ENCODE data around the gene EFHC1.

The EFHC1 gene

DNA sequence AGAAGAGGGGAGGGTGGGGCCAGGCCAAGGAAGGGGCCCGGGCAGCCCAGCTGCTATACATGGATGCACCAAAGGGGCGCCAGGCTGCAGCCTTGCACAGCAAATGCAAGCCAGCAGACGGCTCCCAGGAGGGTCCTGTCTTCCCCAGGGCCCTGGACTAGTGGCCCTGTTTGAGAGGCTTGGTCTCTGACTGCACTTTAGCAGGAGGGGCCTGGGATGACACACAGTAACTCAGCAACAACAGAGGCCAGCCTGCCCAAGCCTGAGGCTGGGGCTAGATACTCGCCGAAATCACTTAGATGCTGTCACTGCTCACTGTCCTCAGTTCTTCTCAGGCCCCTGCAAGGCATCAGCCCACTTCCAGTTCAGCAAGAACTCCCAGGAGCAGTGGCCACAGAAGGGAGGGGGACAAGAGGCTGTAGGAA is 83.2 kb downstream of the EFHC1 start:
- no peak for DNase-seq (ENCODE audit: low read depth)

DNA sequence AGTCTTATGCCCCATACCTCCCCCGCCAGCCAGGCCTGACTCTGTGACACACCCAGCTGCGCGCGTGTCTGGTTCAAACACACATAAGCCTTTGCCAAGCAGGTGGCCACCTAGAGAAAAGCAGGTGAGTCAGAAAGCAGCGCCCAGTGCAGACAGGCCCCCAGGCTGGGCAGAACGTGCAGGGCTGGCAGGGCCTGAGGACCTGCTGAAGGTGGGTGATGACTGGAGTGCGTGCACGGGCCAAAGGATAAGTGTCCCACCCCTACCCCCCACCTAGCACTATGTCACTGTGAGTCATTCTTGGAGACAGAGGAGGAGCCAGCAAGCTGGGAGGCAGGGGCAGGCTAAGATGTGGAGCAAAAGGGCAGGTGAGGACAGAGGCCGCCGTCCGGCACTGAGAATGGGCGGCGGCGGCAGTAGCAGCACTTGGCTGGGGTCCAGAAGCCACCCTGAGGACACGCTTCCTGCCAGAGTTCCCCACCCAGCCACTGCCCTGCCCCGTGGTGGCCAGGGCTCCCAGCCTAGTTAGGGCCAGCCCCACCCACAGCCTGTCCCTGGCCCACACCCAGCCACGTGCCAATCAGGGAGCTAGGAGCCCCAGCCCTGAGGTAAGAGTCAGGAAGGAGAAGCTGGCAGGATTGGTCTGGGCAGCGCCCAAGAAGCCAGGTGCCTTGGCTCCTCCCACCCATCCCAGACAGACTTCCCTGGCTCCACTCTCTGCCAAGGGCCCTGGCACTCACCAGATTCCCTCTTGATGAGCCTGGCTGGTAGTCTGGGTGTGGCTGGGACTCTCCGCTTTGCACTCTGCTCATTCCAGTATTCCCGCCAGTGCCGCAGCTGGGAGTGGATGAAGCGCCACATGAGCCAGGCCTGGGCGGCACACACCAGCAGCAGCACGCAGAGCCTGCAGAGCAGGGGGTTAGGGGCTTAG is 84.0 kb downstream of the EFHC1 start:
- DNase-seq (ENCODE audit: low read depth), result no peak

DNA sequence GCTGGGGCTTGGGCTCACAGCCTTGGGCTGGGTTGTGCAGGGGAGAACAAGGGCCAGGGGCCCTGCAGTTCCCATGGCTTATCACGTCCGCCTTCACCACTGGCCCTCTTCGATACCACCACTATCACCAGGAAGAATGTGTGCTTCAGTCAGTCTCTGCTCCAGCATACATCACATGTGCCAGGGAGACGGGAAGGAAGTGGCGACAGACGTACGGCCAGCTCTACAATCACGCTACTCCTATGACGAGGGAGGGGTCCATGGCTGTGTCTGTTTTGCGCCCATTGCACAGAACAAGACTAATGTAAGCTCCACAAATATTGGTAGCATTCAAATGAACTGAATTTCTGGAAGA is 84.6 kb downstream of the EFHC1 start:
- DNase-seq (ENCODE audit: low read depth), result no peak

DNA sequence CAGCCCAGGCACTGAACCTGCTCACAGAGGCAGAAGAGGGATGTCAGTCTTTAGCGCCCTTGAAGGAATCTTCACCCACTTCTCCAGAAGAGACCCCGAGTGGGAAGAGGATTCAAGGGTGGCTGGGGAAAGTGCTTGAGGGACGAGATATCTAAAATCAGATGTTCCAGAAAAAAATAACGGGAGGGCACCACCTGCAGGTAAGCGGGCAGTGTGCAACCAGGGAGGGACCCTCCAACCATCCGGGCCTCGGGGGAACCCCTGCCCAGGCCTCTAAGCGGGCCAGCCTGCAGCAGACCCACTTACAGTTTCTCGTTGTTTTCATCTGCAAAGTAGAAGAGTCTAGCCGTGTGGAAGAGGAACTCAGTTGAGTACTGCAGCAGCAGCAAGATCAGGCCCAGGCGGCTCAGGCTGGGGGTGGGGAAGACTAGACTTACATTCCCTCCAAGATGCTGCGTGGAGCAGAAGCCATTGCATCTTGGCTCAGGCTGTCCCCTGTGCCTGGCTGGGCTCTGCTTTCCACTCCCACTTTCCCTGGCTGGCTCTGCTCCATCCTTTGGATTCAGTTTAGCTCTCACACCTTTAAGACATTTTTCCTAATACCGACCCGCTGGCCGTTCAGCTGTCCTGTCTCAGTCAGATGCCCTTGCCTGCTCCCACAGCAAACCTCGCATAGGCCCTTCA is 85.7 kb downstream of the EFHC1 start:
- DNase-seq (ENCODE audit: low read depth), result no peak

DNA sequence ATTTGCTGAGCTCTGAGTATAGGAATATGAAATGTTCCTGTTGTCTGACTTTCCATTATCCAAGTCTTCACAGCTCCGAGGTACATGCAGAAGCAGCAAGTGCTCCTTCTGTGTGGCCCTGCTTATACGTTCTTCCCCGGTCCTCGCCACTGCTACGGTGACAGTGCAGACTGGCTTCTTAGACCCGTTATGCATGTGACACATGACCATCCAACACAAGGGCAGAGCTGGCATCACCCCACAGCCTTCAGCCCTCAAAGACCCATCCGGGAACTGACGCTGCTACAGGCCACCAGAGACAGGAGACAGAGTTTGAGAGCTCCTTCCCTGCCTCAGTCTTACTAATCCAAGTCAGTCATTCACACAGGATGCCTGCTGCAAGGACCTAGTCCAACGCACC is 86.3 kb downstream of the EFHC1 start:
- no peak for DNase-seq (ENCODE audit: low read depth)

DNA sequence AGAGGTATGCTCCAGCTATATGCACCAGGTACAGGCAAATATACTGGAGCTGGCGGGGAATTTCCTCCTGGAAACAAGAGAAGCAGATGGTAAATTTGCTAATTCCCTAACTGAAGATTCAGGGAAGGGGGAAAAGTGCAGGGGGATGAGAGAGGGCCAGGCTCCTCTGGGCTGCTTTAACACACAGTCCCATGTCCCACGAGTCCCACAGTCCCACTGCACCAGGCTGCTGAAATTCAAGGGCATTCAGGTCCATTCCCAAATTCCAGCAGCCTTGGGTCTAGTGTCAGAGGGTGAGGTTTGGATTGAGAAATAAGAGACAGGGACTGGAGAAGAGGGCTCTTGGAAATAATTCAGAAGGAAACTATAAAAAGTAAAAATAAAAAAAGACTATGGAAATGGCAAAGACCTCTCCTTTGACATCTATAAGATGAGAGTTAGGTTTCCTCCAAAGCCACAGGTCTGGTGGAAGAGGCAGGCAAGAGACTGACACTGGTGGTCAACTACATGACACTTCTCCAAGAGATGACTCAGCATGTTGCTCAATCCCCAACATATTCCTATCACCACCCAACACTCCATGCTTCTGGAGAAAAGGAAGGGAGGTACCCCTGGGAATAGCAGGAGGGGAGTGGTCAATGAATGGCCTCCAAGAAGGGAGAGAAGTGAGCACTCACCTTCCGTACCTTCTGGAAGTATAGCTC is 87.6 kb downstream of the EFHC1 start:
- DNase-seq (ENCODE audit: low read depth), result no peak

DNA sequence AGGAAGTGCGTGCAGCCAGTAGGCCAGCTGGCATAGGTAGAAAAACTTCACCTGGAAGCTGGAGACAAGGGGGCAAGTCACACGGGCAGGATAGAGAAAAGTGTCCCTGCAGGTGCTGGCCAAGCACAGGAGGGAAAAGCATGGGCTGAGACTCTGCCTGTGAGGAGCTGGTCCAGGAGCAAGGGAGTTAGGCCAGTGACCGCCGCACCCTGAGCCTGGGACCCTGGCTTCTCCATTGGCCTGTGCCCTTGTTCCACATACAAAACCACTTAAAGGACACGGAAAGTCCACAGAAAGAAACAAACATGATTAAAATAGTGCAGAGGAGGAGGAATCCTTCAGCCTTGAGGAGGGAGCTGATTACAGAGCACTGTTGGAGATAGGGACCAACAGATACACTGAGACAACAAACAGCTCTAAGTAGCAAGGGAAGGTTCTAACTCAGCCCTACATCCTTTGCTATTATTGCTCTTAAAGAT is 88.2 kb downstream of the EFHC1 start:
- DNase-seq (ENCODE audit: low read depth), result no peak

DNA sequence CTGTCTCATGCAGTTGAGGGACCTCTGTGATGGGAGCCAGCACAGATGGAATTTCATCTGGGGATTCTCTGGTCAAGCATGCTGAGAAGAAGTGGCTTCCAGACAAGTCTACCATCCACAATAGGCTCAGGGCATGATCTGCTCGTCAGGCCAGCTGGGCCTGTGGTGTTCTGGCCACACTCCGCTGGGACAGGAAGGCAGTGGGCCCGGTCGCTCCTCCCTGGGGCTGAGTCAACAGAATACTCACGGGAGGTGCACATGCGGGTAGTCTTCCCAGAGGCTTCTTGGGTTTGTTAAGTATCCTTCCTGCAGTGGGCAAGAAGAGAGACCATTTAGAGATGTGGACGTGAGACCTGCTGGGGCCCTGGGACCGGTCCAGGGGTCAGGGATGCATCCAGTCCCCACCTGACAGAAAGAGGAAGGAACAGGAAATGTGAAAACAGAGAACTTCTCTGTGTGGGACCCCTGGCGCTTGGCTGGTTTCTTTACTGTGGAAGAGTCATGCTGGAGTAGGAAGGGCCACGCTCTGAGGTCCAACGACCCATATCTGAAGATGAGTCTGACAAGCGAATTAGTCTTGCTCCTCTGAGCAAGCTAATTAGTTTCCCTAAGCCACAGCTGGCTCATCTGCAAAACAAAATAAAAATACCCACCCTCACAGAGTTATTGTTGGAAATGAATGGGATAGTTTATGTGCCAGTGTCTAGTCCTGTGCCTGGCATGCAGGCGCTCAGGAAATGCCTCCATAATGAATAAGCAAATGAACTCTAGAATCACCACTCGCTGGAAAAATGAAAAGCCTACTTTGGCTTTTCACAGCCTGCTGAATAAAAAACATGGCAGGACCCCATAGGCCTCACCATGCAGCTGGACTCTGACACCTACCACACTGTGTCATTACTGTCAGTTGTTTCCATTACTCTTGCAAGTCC is 89.4 kb downstream of the EFHC1 start:
- DNase-seq (ENCODE audit: low read depth), result no peak

DNA sequence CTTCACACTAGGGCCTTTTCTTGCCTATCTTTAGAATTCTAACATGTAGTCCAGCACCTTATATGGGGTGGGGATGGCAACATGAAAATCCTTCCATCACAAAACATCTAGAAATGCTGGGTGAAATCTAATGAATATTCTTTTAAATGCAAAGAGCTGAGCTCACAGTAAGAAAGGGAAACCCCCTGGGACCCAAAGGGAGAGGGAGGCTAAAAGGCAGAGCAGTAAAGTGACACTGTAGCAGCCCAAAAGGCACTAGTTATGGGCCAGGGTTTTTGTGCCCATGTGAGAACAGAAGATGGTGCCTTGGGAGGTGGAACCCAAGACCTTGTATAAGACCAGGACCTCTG is 90.0 kb downstream of the EFHC1 start:
- no peak for DNase-seq (ENCODE audit: low read depth)

DNA sequence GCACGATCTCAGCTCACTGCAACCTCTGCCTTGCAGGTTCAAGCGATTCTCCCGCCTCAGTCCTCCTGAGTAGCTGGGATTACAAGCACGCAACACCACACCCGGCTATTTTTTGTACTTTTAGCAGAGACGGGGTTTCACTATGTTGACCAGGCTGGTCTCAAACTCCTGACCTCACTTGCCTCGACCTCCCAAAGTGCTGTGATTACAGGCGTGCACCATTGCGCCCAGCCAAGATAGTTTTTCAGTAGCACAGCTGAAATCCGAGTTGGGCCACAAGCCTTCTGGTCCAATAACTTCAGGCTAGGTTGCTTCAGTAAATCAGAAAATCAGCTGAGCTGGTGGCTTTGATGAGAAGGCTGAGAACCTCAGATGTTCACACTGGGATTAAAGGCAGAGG is 91.0 kb downstream of the EFHC1 start:
- no peak for DNase-seq (ENCODE audit: low read depth)

DNA sequence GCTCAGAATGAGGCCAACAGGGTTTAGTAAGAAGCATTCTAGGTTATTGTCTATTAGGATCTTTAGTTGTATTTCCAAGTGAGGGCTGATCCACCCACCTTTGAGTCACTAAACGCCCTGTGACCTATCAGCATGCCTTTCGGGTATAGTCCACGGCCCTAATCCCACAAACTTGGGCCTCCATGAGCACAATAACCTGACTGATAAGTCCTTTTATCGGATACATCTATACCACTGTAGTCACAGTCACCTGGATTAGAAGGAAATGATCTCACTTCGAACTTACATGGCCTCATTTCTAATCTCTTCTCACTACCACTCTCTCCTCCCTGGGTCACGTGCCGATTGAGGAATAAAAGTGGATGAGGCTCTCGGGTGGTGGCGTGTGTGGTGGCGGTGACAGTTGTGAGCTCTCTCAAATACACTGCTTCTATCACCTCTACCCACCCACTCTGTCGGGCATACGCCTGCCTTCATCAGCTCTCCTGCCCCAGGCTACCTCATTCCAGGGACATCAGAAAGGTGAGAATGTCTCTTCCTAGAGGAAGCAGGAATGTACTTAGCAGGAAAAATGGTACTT is 91.5 kb downstream of the EFHC1 start:
- DNase-seq (ENCODE audit: low read depth), result no peak

DNA sequence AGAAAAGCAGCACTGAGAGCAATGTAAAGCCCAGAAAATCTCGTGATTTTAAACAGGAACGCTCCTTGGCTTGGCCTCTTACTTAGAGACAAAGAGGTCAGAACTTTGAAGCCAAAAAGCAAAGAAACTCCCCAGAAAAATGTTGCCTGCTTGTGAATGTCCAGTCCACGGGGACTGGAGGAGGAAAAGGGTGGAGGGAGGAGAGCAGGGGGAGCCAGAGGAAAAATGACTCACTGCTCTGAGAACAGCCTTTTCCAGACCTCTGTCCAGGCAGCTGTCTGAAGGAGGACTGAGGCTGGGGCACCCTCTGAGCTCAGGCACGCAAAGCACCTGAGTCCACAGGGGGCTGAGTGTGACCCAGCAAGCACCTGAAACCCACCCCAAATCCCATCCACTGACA is 92.1 kb downstream of the EFHC1 start:
- no peak for DNase-seq (ENCODE audit: low read depth)

DNA sequence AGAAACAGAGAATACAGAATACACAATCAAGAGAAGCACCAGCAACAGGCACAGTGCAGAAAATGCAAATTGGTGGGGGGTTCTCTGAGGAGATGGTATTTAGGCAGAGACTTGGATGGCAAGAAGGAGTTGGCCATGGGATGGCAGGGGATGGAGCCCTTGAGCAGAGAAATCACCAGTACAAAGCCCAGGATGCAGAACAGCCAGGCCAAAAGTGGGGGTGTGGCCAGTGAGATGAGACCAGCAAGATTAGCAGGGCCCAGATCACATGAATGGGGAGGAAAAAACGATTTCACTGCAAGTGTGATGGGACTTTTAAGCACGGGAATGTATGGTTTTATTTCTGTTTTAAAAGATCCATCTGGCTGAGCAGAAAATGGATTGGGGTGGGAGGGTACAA is 93.3 kb downstream of the EFHC1 start:
- DNase-seq (ENCODE audit: low read depth), result no peak

DNA sequence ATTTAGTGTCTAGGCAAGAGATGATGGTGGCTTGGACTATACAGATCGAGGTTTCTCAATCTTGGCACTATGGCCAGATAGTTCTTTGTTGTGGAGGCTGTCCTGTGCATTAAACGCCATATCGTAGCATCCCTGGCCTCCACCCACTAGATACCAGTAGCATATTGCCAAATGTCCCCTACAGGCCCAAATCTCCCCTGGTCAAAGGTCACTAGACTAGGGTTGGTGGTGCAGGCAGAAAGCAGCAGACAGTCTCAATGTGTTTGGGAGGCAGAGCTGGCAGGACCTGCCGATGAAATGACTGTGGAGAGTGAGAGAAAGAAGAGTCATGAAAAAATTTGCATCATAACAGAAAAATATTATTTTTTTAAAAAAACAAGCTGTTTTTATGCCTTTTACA is 93.8 kb downstream of the EFHC1 start:
- DNase-seq (ENCODE audit: low read depth), result no peak

DNA sequence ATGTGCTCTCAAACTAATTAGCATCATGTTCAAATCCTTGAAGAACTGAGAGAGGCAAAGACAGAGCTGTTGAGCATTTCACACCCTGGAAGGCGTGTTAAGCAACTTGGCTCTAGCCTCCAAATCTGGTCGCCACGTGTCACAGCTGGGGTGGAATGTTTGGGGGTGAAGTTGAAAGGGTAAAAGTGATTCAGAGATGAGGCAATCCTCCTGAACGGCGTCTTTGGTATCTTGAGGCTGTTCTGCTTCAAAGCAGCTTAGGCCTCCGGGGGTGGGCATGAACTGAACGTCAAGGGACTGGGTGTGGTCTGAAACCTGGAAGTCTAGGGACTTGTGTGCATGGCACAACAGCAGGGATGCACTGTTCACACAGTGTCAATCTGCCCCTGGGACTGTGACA is 94.4 kb downstream of the EFHC1 start:
- no peak for DNase-seq (ENCODE audit: low read depth)

DNA sequence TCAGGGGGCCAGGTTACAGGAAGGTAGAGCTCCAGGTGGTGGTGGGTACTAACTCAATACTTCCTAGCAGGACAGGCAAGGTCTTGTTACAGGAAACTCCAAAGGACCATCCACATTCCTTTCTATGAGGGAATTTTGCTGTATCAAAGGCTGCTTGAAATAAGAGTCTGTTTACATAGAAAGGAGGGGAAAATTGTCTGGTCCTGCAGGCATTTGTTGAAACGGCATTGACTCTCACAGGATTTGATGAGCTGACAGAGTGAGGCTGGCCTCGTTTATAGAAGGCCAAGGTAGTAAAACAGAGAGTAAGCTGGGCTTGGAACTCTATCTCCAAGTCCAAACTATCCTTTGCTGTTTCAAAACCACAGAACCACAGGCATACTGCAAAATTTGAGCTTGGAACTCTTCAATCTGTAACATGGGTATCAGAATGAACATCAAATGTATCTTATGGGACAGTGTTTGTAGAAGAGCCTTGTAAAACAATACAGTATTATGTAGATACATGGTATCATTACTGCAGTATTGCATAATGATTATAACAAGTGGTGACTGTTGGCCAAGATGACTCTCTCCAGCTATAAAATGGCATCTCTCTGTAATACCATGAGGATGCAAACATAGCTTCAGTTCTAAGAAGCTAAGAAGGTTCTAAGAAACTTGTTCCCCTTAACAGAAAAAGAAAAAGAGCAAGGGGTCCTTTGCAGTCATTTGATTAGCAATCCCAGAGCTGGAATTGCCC is 95.2 kb downstream of the EFHC1 start:
- DNase-seq (ENCODE audit: low read depth), result no peak

DNA sequence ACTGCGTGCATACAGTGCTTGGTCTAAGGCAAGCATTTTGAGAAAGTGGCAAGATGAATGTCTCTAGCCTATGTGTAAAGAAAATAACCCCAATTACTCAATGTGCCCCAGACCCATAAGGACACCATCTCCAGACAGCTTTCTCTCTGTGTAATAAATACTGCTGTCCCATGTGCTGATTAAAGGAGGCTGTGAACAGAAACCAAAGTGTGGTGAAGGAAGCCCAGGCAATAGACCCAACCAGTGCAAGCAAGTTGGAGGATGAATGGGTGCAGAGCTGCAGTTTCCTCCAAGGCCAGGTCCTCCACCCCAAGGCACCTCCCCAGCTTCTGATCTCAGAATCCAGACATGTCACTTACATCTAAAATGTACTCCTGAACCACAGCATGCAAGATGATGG is 96.1 kb downstream of the EFHC1 start:
- no peak for DNase-seq (ENCODE audit: low read depth)

DNA sequence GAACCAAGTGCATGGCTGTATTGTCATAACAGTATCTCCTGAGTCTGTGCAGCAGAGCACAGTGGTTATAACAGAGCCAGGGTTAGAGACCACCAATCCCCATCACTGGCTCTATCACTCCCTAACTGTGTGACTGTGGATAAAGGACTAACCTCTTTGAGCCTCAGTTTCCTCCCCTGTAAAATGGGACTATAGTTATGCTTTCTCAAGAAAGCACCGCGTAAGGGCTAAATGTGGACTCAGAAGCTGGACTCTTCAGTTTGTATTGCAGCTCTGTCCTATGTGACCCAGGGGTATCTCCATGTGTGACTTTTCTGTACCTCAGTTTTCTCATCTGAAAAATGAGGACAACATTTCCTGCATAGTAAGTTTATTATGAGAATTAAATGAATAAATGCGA is 96.8 kb downstream of the EFHC1 start:
- DNase-seq (ENCODE audit: low read depth), result no peak

DNA sequence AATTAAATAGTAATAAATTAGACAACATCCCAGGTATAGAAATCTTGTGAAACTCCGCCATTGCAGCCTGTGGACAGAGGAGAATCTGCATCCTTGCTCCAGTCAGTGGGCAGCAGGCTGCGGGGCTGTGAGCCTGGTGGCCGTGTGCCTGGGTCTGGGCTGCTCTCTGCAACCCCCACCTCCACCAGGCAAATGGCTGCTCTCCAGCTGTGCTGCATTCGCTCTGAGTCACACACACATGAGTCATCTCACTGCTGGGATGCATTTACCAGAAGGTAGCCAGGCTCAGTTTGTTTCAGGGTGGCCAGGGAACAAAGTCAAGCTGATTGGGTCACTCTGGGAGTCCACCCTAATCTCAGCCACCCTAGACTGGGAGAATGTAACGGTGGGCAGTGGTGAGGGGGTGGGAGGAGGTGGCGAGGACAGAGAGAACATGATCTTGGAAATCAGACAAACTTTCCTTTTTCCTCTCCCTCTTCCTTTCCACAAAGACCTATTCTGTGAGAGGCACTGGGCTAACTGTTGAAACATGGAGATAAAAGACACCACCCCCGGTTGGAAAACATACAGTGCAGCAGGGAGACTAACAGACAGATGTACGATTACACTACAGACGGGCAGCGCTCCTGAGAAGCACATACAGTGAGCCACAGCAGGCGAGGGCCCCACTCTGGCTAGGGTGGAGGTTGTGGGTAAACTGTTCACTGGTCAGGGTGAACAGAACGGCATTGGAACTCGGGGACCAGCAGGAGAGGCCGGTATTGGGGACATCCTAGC is 97.5 kb downstream of the EFHC1 start:
- DNase-seq (ENCODE audit: low read depth), result peak; percentile 31
